HCT116 (cell line): Measurements from ENCODE around the gene CRADD. TPM values are rescaled to one million over a fixed set of nuclear protein-coding genes. Genes with fewer than 3 reads are reported as not detected.

Experiments
- ATAC-seq: fragments of 200-7000 bp; cut with Tn5 transposase; 2 replicates; pipeline ENCODE4 v1.9.1; 2020; ENCODE audit warnings: mild to moderate bottlenecking, moderate library complexity
- BruUV-seq: library from RNA; stranded (reverse); fragments of 400-500 nt; replicated peaks from 2 replicates; lab custom pipeline; 2021; lab: Mats Ljungman, UMichigan
- CTCF ChIA-PET: fragments of 300-600 bp; sonication (Branson Sonifier 250); formaldehyde crosslinking; loops from one replicate; lab custom pipeline; 2021; ENCODE audit warnings: antibody characterized with exemption; lab: Charles Lee
- POLR2A ChIA-PET: fragments of 300-600, 350-600 bp; sonication (Branson Sonifier 250); formaldehyde crosslinking; loops from one replicate; lab custom pipeline; 2021; ENCODE audit warnings: antibody characterized with exemption; lab: Charles Lee
- RAD21 ChIA-PET, 2 experiments: fragments of 300-600 bp; sonication (Branson Sonifier 250); formaldehyde crosslinking; loops; one replicate each; lab custom pipeline; 2023; ENCODE audit warnings: low total read pairs in 2 of 2; ENCODE audit not compliant: uncharacterized antibody in 2 of 2, unreplicated experiment in 2 of 2, low non-redundant PET in 1 of 2; lab: Charles Lee
- DNase-seq: peaks from one replicate; pipeline ENCODE4 v3.0.0-alpha.2; 2010; ENCODE audit warnings: low read depth, low spot score
- H2AFZ ChIP-seq: fragments of 200-600 bp; shearing (Covaris generic), sonication (generic); 2 replicates; pipeline ENCODE4 v1.6.1; 2017; ENCODE audit warnings: low read depth, mixed run types, mixed read lengths, antibody characterized with exemption, low read length; ENCODE audit not compliant: poor library complexity, severe bottlenecking
- H3K27ac ChIP-seq: 2 replicates; pipeline ENCODE4 v1.5.1; 2012; ENCODE audit warnings: low read depth, low read length
- H3K27me3 ChIP-seq: fragments of 200-600 bp; sonication (generic); 2 replicates; pipeline ENCODE4 v1.6.1; 2016; ENCODE audit warnings: mixed run types, low read length, mixed read lengths; ENCODE audit not compliant: insufficient read depth
- H3K36me3 ChIP-seq, 2 experiments: fragments of 200-500 bp in 1 of 2; fragments of 200-600 bp in 1 of 2; sonication (Bioruptor generic) in 1 of 2; sonication (generic) in 1 of 2; 2 replicates each; pipeline versions ENCODE4 v1.5.1 to v1.6.1; 2014 to 2016; ENCODE audit warnings: low read length in 2 of 2, inconsistent platforms in 1 of 2, mixed read lengths in 1 of 2, mixed run types in 1 of 2; ENCODE audit not compliant: insufficient read depth in 2 of 2, control insufficient read depth in 1 of 2
- H3K4me1 ChIP-seq, 2 experiments: fragments of 200-600 bp in 1 of 2; sonication (generic) in 1 of 2; 2 replicates each; pipeline versions ENCODE4 v1.5.1 to v1.6.1; 2012 to 2017; ENCODE audit warnings: low read length in 2 of 2, inconsistent platforms in 1 of 2, mild to moderate bottlenecking in 1 of 2, mixed read lengths in 1 of 2, mixed run types in 1 of 2, moderate library complexity in 1 of 2; ENCODE audit not compliant: insufficient read depth in 2 of 2, control insufficient read depth in 1 of 2
- H3K4me2 ChIP-seq: fragments of 200-600 bp; sonication (generic); 2 replicates; pipeline ENCODE4 v1.6.1; 2017; ENCODE audit warnings: mixed run types, low read length, mixed read lengths
- H3K4me3 ChIP-seq, 2 experiments: fragments of 200-600 bp in 1 of 2; sonication (generic) in 1 of 2; replicated peaks in 1 of 2; 2 replicates each; pipeline ENCODE4 v1.5.1; 2011 to 2016; ENCODE audit warnings: low read length in 2 of 2, control low read depth in 1 of 2, low read depth in 1 of 2, mild to moderate bottlenecking in 1 of 2, mixed read lengths in 1 of 2, mixed run types in 1 of 2
- H3K79me2 ChIP-seq: fragments of 200-600 bp; sonication (generic); 2 replicates; pipeline ENCODE4 v1.6.1; 2017; ENCODE audit warnings: mild to moderate bottlenecking, mixed run types, low read length, moderate library complexity, mixed read lengths; ENCODE audit not compliant: insufficient read depth
- H3K9ac ChIP-seq: fragments of 200-600 bp; sonication (generic); 2 replicates; pipeline ENCODE4 v1.6.1; 2016; ENCODE audit warnings: low read length, mixed read lengths
- H3K9me2 ChIP-seq: fragments of 200-600 bp; sonication (generic), shearing (Covaris generic); 2 replicates; pipeline ENCODE4 v1.6.1; 2017; ENCODE audit warnings: mixed run types, mild to moderate bottlenecking, moderate library complexity; ENCODE audit not compliant: insufficient read depth
- H3K9me3 ChIP-seq, 2 experiments: fragments of 200-500 bp in 1 of 2; fragments of 200-600 bp in 1 of 2; sonication (Bioruptor generic) in 1 of 2; sonication (generic) in 1 of 2; 2 replicates each; pipeline ENCODE4 v1.6.1; 2014 to 2017; ENCODE audit warnings: low read length in 2 of 2, mixed read lengths in 2 of 2, inconsistent platforms in 1 of 2, low read depth in 1 of 2, mild to moderate bottlenecking in 1 of 2, mixed run types in 1 of 2, moderate library complexity in 1 of 2; ENCODE audit not compliant: control insufficient read depth in 1 of 2, insufficient read depth in 1 of 2
- H4K20me1 ChIP-seq: fragments of 200-600 bp; sonication (generic), shearing (Covaris generic); 2 replicates; pipeline ENCODE4 v1.6.1; 2017; ENCODE audit warnings: mixed run types, mild to moderate bottlenecking, moderate library complexity; ENCODE audit not compliant: insufficient read depth
- EZH2 ChIP-seq: fragments of 200-600 bp; sonication (generic); IDR thresholded peaks from 2 replicates; pipeline ENCODE4 v1.6.1; 2017; ENCODE audit warnings: antibody characterized with exemption, mixed run types
- POLR2AphosphoS5 ChIP-seq: IDR thresholded peaks from 2 replicates; pipeline ENCODE4 v1.6.1; 2011; ENCODE audit warnings: mild to moderate bottlenecking, low read depth, low read length, moderate library complexity
- REST ChIP-seq: IDR thresholded peaks from 2 replicates; pipeline ENCODE4 v1.6.1; 2012; ENCODE audit warnings: low read depth
- SRF ChIP-seq: IDR thresholded peaks from 2 replicates; pipeline ENCODE4 v1.6.1; 2012; ENCODE audit warnings: low read depth
- ZFX ChIP-seq: fragments of 450-650 bp; IDR thresholded peaks from 2 replicates; pipeline ENCODE4 v1.6.1; 2017
- intact Hi-C: fragments of 100-400 bp; cut with micrococcal nuclease; formaldehyde crosslinking; loops from 2 replicates; pipeline ENCODE4 v1.10.0; 2022
- total RNA-seq: library from RNA; stranded (reverse); gene quantifications from one replicate; pipeline ENCODE4 v1.2.1, GENCODE V29; 2021; ENCODE audit not compliant: unreplicated experiment
- TF ChIP-seq, protein P1 (sequence below), 3 experiments: fragments of 200-600 bp in 1 of 3; sonication (generic) in 1 of 3; IDR thresholded peaks in 2 of 3; conservative IDR thresholded peaks in 1 of 3; 2 replicates each; pipeline ENCODE4 v1.5.1; 2012 to 2017; ENCODE audit warnings: low read depth in 2 of 3, low read length in 2 of 3, antibody characterized with exemption in 1 of 3, borderline replicate concordance in 1 of 3, control low read depth in 1 of 3, mild to moderate bottlenecking in 1 of 3, mixed read lengths in 1 of 3, mixed run types in 1 of 3, moderate library complexity in 1 of 3; ENCODE audit not compliant: insufficient read depth in 1 of 3
- TF ChIP-seq, protein P2 (sequence below): IDR thresholded peaks from 2 replicates; pipeline ENCODE4 v1.6.1; 2012

Gene CRADD
- total RNA-seq, 1 experiment from 2014 or later: 12.2 TPM

GRCh38 chr12:93679308-93679925, 2.2 kb downstream of the CRADD start:
- intact Hi-C loops: loop anchor here (5.0 kb wide), 1 partner anchor 63 kb away; no protein-coding TSS in a partner anchor
- CTCF ChIA-PET: no interaction called here
- RAD21 ChIA-PET: no interaction called here
- peaks cover 4% of the 10 kb centered on the region; the same call in 1 of the 2 replicates for H3K79me2 ChIP-seq
- DNase-seq (no peak), ATAC-seq (no peak)
- no peaks in the 10 kb centered on the region for H3K9me2 ChIP-seq
- peaks cover 7 to 17% of the 10 kb centered on the region in 2 experiments; a peak in 2 of 4 replicates for H3K4me1 ChIP-seq
- H3K4me2 ChIP-seq: no peak overlapping the region
- no peak overlapping the region for H2AFZ ChIP-seq
- POLR2A ChIA-PET: no interaction called here
- H4K20me1 ChIP-seq: no peaks in the 10 kb centered on the region
- TF ChIP-seq REST: no peak
- no peak for TF ChIP-seq SRF
- no peak overlapping the region for H3K27ac ChIP-seq
- no TSS peak for BruUV-seq
- no peak overlapping the region for H3K9ac ChIP-seq
- H3K27me3 ChIP-seq: no peaks in the 10 kb centered on the region
- no peaks in the 10 kb centered on the region for H3K36me3 ChIP-seq
- no peaks in the 10 kb centered on the region for H3K9me3 ChIP-seq
- no peak overlapping the region for H3K4me3 ChIP-seq

- TF ChIP-seq, protein P1, sequence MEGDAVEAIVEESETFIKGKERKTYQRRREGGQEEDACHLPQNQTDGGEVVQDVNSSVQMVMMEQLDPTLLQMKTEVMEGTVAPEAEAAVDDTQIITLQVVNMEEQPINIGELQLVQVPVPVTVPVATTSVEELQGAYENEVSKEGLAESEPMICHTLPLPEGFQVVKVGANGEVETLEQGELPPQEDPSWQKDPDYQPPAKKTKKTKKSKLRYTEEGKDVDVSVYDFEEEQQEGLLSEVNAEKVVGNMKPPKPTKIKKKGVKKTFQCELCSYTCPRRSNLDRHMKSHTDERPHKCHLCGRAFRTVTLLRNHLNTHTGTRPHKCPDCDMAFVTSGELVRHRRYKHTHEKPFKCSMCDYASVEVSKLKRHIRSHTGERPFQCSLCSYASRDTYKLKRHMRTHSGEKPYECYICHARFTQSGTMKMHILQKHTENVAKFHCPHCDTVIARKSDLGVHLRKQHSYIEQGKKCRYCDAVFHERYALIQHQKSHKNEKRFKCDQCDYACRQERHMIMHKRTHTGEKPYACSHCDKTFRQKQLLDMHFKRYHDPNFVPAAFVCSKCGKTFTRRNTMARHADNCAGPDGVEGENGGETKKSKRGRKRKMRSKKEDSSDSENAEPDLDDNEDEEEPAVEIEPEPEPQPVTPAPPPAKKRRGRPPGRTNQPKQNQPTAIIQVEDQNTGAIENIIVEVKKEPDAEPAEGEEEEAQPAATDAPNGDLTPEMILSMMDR (IDR thresholded peaks at IDR 0.05 in 2 of 3, conservative IDR thresholded peaks at IDR 0.05 in 1 of 3; ENCODE audit: borderline replicate concordance in 1 of 3, insufficient read depth in 1 of 3, low read depth in 2 of 3, low read length in 2 of 3): no peak
- TF ChIP-seq ZFX (no peak), SRF (no peak), POLR2AphosphoS5 (no peak), EZH2 (no peak)
- TF ChIP-seq, protein P2, sequence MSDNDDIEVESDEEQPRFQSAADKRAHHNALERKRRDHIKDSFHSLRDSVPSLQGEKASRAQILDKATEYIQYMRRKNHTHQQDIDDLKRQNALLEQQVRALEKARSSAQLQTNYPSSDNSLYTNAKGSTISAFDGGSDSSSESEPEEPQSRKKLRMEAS: no peak
- no TSS peak for BruUV-seq
- ChIA-PET POLR2A (no interaction called here), RAD21 (no interaction called here), CTCF (no interaction called here)
- Histone ChIP-seq H3K4me2 (no peak overlapping the region), H3K36me3 (no peaks in the 10 kb centered on the region), H4K20me1 (no peaks in the 10 kb centered on the region), H3K27me3 (no peaks in the 10 kb centered on the region), H2AFZ (no peak overlapping the region), H3K4me1 (peaks cover 7 to 17% of the 10 kb centered on the region in 2 experiments; a peak in 2 of 4 replicates), H3K9me2 (no peaks in the 10 kb centered on the region), H3K9me3 (no peaks in the 10 kb centered on the region), H3K79me2 (peaks cover 4% of the 10 kb centered on the region; the same call in 1 of the 2 replicates), H3K27ac (no peak overlapping the region), H3K9ac (no peak overlapping the region), H3K4me3 (no peak overlapping the region)
- DNase-seq (no peak), ATAC-seq (no peak)
- intact Hi-C loops: no loop called here
These were observed 2.8 kb downstream of the CRADD start for GRCh38 chr12:93680006-93680405.
